Urinary bladder (tissue), 4 donors: Measurements from ENCODE around the gene DBNDD1. TPM values are rescaled to one million over a fixed set of nuclear protein-coding genes. Genes with fewer than 3 reads are reported as not detected.
"Not testable (repeated sequence)": the region's sequence is repeated elsewhere in the genome, so short reads cannot be mapped to it uniquely, and the experiment has no call there.

Experiments
- DNase-seq: peaks from one replicate; pipeline ENCODE4 v3.0.0-alpha.2; 2015; ENCODE audit errors: extremely low spot score
- H3K27ac ChIP-seq: one replicate; pipeline ENCODE4 v1.5.1; 2013; ENCODE audit warnings: low read depth, mild to moderate bottlenecking, moderate library complexity
- H3K36me3 ChIP-seq: one replicate; pipeline ENCODE4 v1.6.1; 2013; ENCODE audit warnings: mild to moderate bottlenecking, moderate library complexity; ENCODE audit not compliant: insufficient read depth
- H3K4me1 ChIP-seq: one replicate; pipeline ENCODE4 v1.6.1; 2013; ENCODE audit warnings: mild to moderate bottlenecking, moderate library complexity; ENCODE audit not compliant: insufficient read depth
- H3K4me3 ChIP-seq: one replicate; pipeline ENCODE4 v1.5.1; 2013; ENCODE audit warnings: low read depth, low read length
- WGBS: extraction: QIAGEN DNeasy Blood & Tissue Kit; methylation state at CpG from one replicate; pipeline ENCODE4 v1.1.7; 2013; 5-methylcytosine and 5-hydroxymethylcytosine counted together
- polyA plus RNA-seq: library from polyadenylated mRNA; stranded (reverse); fragments of 200-250 nt; gene quantifications from one replicate; pipeline ENCODE4 v1.2.3, GENCODE V29; 2013
- total RNA-seq: library from RNA; depleted of rRNA; stranded (reverse); fragments of >200 nt; gene quantifications from one replicate; pipeline ENCODE4 v1.2.3, GENCODE V29; 2014
- donor health status: healthy with polysubstance abuse.
- donor health status: healthy.

Gene DBNDD1
- total and polyA plus RNA-seq, 2 donors: 0.26 to 1.4 TPM

- Histone ChIP-seq H3K4me1 (no peaks in the 10 kb centered on the region), H3K36me3 (no peaks in the 10 kb centered on the region), H3K27ac (no peak overlapping the region), H3K4me3 (no peak overlapping the region)
- DNase-seq: no peak
- 69% methylated on average over 13 of the region's 13 CpGs for WGBS
These were observed 6.1 kb downstream of the DBNDD1 start for GRCh38 chr16:90012991-90013745.

GRCh38 chr16:90011908-90012501, 7.3 kb downstream of the DBNDD1 start:
- no peak overlapping the region for H3K4me3 ChIP-seq
- WGBS: 74% methylated on average over 12 of the region's 12 CpGs
- DNase-seq: no peak
- no peak overlapping the region for H3K27ac ChIP-seq
- H3K4me1 ChIP-seq: no peaks in the 10 kb centered on the region
- no peaks in the 10 kb centered on the region for H3K36me3 ChIP-seq

GRCh38 chr16:90011508-90011819, 7.8 kb downstream of the DBNDD1 start:
- Histone ChIP-seq H3K4me1 (no peaks in the 10 kb centered on the region), H3K36me3 (no peaks in the 10 kb centered on the region), H3K27ac (no peak overlapping the region), H3K4me3 (no peak overlapping the region)
- DNase-seq: no peak
- 61% methylated on average over 11 of the region's 11 CpGs for WGBS

GRCh38 chr16:90010676-90011507, 8.4 kb downstream of the DBNDD1 start:
- no peaks in the 10 kb centered on the region for H3K4me1 ChIP-seq
- H3K4me3 ChIP-seq: no peak overlapping the region
- DNase-seq: no peak
- H3K27ac ChIP-seq: no peak overlapping the region
- 80% methylated on average over 22 of the region's 22 CpGs for WGBS
- H3K36me3 ChIP-seq: no peaks in the 10 kb centered on the region

GRCh38 chr16:90009172-90009899, 9.9 kb downstream of the DBNDD1 start:
- no peaks in the 10 kb centered on the region for H3K4me1 ChIP-seq
- no peaks in the 10 kb centered on the region for H3K36me3 ChIP-seq
- no peak for DNase-seq
- H3K4me3 ChIP-seq: no peak overlapping the region
- H3K27ac ChIP-seq: no peak overlapping the region
- 86% methylated on average over 22 of the region's 22 CpGs for WGBS

- Histone ChIP-seq H3K36me3 (no peaks in the 10 kb centered on the region), H3K4me3 (no peak overlapping the region), H3K4me1 (no peaks in the 10 kb centered on the region), H3K27ac (no peak overlapping the region)
- 73% methylated on average over 13 of the region's 13 CpGs for WGBS
- DNase-seq: no peak
These were observed 10.5 kb downstream of the DBNDD1 start for GRCh38 chr16:90008708-90009145.

GRCh38 chr16:90007635-90008234, 11.5 kb downstream of the DBNDD1 start:
- not testable (repeated sequence) for H3K27ac ChIP-seq, H3K4me3 ChIP-seq, DNase-seq, H3K4me1 ChIP-seq, H3K36me3 ChIP-seq
- 71% methylated on average over 13 of the region's 13 CpGs for WGBS

GRCh38 chr16:90007015-90007414, 12.2 kb downstream of the DBNDD1 start:
- WGBS: 77% methylated on average over 7 of the region's 7 CpGs
- no peak overlapping the region for H3K27ac ChIP-seq
- no peaks in the 10 kb centered on the region for H3K4me1 ChIP-seq
- H3K4me3 ChIP-seq: no peak overlapping the region
- H3K36me3 ChIP-seq: no peaks in the 10 kb centered on the region
- DNase-seq: no peak

GRCh38 chr16:90005956-90006663, 13.1 kb downstream of the DBNDD1 start:
- no peak overlapping the region for H3K4me3 ChIP-seq
- WGBS: 91% methylated on average over 37 of the region's 37 CpGs
- H3K4me1 ChIP-seq: no peaks in the 10 kb centered on the region
- H3K36me3 ChIP-seq: no peaks in the 10 kb centered on the region
- no peak for DNase-seq
- no peak overlapping the region for H3K27ac ChIP-seq

GRCh38 chr16:90004577-90004976, 14.7 kb downstream of the DBNDD1 start:
- no peaks in the 10 kb centered on the region for H3K4me1 ChIP-seq
- H3K36me3 ChIP-seq: no peaks in the 10 kb centered on the region
- DNase-seq: no peak
- no peak overlapping the region for H3K27ac ChIP-seq
- 76% methylated on average over 11 of the region's 11 CpGs for WGBS
- H3K4me3 ChIP-seq: no peak overlapping the region

- Histone ChIP-seq H3K4me3 (no peak overlapping the region), H3K27ac (no peak overlapping the region), H3K4me1 (no peaks in the 10 kb centered on the region), H3K36me3 (no peaks in the 10 kb centered on the region)
- DNase-seq: no peak
- WGBS: 83% methylated on average over 7 of the region's 7 CpGs
These were observed 16.5 kb downstream of the DBNDD1 start for GRCh38 chr16:90002759-90003158.

- Histone ChIP-seq H3K27ac (no peak overlapping the region), H3K4me1 (no peaks in the 10 kb centered on the region), H3K36me3 (no peaks in the 10 kb centered on the region), H3K4me3 (no peak overlapping the region)
- WGBS: 86% methylated on average over 20 of the region's 20 CpGs
- no peak for DNase-seq
These were observed 17.3 kb downstream of the DBNDD1 start for GRCh38 chr16:90001761-90002503.
